ENCODE data around the gene FBF1. TPM values are rescaled to one million over a fixed set of nuclear protein-coding genes. Genes with fewer than 3 reads are reported as not detected.

FBF1 gene
- total and polyA plus RNA-seq, 2 donors (not counting 3 experiments of a cell fraction or from before 2014, with no cell fraction given) = 4.9 to 9.4 TPM

DNA sequence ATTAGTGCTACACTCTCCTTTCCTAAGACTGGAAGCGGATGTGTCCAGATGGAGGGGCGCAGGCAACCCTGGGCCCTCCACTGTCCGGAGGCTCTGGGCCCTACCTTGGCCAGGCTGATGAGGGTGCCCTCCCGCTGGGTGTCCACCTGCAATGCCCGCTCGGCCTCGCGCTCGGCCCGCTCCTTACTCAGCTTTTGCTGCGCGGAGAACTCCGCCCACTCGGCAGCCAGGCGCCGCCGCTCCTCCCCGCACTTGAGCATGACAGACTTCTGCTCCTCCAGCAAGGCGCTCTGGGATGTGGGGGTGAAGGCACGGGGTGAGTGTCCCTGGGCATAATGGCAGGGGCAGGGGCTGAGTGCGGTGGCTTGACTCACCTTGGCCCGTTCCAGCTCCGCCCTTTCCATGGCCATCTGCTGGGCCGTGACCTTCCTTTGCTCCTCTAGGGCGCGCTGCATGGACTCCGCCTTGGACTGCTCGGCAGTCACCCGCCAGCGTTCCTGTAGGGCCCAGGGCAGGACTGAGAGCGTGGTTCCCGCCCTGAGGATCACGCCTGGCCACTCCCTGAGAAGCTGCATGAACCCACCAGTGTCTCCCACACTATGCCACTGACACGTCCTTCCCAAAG is 26.1 kb downstream of the FBF1 start:
- Histone ChIP-seq H3K9me1 (replicated peaks; ENCODE audit: control insufficient read depth, extremely low read depth, insufficient read depth, low read length) (no peaks in the 10 kb centered on the region), H3K79me2 (ENCODE audit: control insufficient read depth, insufficient read depth, low read length) (no peaks in the 10 kb centered on the region), H3K36me3 (ENCODE audit: control insufficient read depth in 2 of 2, extremely low read depth in 1 of 2, insufficient read depth in 2 of 2, low read length in 2 of 2) (no peaks in the 10 kb centered on the region), H4K20me1 (replicated peaks; ENCODE audit: control insufficient read depth, extremely low read depth, insufficient read depth, low read length) (no peaks in the 10 kb centered on the region), H3K4me1 (ENCODE audit: control insufficient read depth, extremely low read depth, insufficient read depth, low read length) (no peaks in the 10 kb centered on the region), H3K9ac (replicated peaks; ENCODE audit: extremely low read depth, insufficient read depth, low read length) (no peak overlapping the region), H3K27me3 (ENCODE audit: control insufficient read depth in 2 of 2, insufficient read depth in 2 of 2, low read length in 2 of 2) (no peaks in the 10 kb centered on the region), H3K4me3 (replicated peaks in 1 of 3; ENCODE audit: insufficient read depth in 1 of 3, low read depth in 1 of 3, low read length in 3 of 3) (no peak overlapping the region), H3K27ac (ENCODE audit: insufficient read depth, low read depth, low read length) (no peak overlapping the region), H3K4me2 (ENCODE audit: insufficient read depth, low read length) (no peak overlapping the region), H2AFZ (ENCODE audit: low read depth, low read length) (no peak overlapping the region), H3K9me3 (replicated peaks; ENCODE audit: control insufficient read depth, insufficient read depth, low read length) (no peaks in the 10 kb centered on the region)
- intact Hi-C loops (cut with micrococcal nuclease) = no loop called here
- BruUV-seq (replicated peaks) = no TSS peak
- ChIA-PET CTCF (interaction anchor here (1.2 to 4.7 kb wide), 6 partner anchors 10 to 100 kb away, joined by 3 to 23 read pairs (median 6); partner anchors contain the start of genes CDK3 and MRPL38), POLR2A (interaction anchor here (1.1 kb wide), 1 partner anchor 9 kb away, joined by 3 read pairs; no protein-coding TSS in a partner anchor)
- dilution Hi-C loops (cut with MboI; ENCODE audit: extremely low pct_ligation_motif_present, low sequenced_read_pairs) = no loop called here
- TF ChIP-seq JUN (IDR thresholded peaks at IDR 0.05; ENCODE audit: borderline replicate concordance, insufficient read depth, insufficient read length, low read depth) = no peak
- TF ChIP-seq, protein P1, sequence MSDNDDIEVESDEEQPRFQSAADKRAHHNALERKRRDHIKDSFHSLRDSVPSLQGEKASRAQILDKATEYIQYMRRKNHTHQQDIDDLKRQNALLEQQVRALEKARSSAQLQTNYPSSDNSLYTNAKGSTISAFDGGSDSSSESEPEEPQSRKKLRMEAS (IDR thresholded peaks at IDR 0.05; ENCODE audit: insufficient read depth, insufficient read length) = no peak
- DNase-seq (ENCODE audit: low read depth, low spot score) = no peak
- FAIRE-seq = no peak

DNA sequence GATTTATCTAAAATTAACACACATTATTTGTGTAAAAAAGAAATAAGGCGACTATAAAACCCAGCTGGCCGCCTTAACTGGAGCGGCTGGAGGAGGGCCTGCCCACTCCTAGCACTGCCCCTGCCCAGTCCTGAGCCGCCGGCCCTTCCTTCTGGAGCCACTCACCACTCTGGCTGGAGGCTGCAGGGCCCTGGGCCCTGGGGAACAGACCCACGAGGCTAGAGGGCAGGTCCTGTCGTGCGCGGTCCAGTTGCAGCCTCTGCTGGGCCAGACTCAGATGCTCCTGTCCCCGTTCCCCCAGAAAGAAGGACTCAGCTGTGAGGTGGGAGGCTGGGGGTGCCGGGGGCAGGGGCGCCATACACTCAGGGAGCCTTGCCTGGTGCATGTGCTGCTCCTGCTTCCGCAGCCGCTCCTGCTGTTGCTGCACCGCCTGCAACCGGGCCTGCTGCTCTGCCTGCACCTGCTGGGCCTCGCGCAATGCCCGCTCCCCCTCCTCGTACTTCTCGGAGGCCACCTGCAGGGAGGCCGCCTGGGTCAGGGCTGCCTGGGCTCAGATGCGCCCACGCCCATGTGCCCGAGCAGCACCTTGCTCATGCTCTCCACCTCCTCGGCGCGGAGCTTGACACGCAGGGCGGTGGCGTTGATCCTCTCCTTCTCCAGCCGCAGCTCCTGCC is 27.2 kb downstream of the FBF1 start:
- Histone ChIP-seq H3K79me2 (ENCODE audit: control insufficient read depth, insufficient read depth, low read length) (no peaks in the 10 kb centered on the region), H3K36me3 (ENCODE audit: control insufficient read depth in 2 of 2, extremely low read depth in 1 of 2, insufficient read depth in 2 of 2, low read length in 2 of 2) (no peaks in the 10 kb centered on the region), H3K9me3 (replicated peaks; ENCODE audit: control insufficient read depth, insufficient read depth, low read length) (no peaks in the 10 kb centered on the region), H3K4me1 (ENCODE audit: control insufficient read depth, extremely low read depth, insufficient read depth, low read length) (no peaks in the 10 kb centered on the region), H3K27me3 (ENCODE audit: control insufficient read depth in 2 of 2, insufficient read depth in 2 of 2, low read length in 2 of 2) (no peaks in the 10 kb centered on the region), H3K9ac (replicated peaks; ENCODE audit: extremely low read depth, insufficient read depth, low read length) (no peak overlapping the region), H2AFZ (ENCODE audit: low read depth, low read length) (no peak overlapping the region), H3K27ac (ENCODE audit: insufficient read depth, low read depth, low read length) (no peak overlapping the region), H3K4me2 (ENCODE audit: insufficient read depth, low read length) (no peak overlapping the region), H3K4me3 (replicated peaks in 1 of 3; ENCODE audit: insufficient read depth in 1 of 3, low read depth in 1 of 3, low read length in 3 of 3) (no peak overlapping the region), H3K9me1 (replicated peaks; ENCODE audit: control insufficient read depth, extremely low read depth, insufficient read depth, low read length) (no peaks in the 10 kb centered on the region), H4K20me1 (replicated peaks; ENCODE audit: control insufficient read depth, extremely low read depth, insufficient read depth, low read length) (no peaks in the 10 kb centered on the region)
- BruUV-seq (replicated peaks) = no TSS peak
- intact Hi-C loops (cut with micrococcal nuclease) (no loop called here), dilution Hi-C loops (cut with MboI; ENCODE audit: extremely low pct_ligation_motif_present, low sequenced_read_pairs) (no loop called here)
- ChIA-PET POLR2A (no interaction called here), CTCF (interaction anchor here (2.3 kb wide), 1 partner anchor 9 kb away, joined by 7 read pairs; the partner anchor contains the start of gene MRPL38)
- DNase-seq (ENCODE audit: low read depth, low spot score) (no peak), FAIRE-seq (no peak)
- no peak for TF ChIP-seq POLR2A (IDR thresholded peaks at IDR 0.05; ENCODE audit: low read depth, low read length)
- no peak for TF ChIP-seq JUN (IDR thresholded peaks at IDR 0.05; ENCODE audit: borderline replicate concordance, insufficient read depth, insufficient read length, low read depth)
- no peak for TF ChIP-seq MYC (IDR thresholded peaks at IDR 0.05; ENCODE audit: low read depth, low read length)

Data from endothelial cell of umbilical vein (primary cell).